K562 (cell line): ENCODE results near the gene ZDHHC14. TPM values are rescaled to one million over a fixed set of nuclear protein-coding genes. Genes with fewer than 3 reads are reported as not detected.

Experiments
- ATAC-seq: fragments of 200-7000 bp; cut with Tn5 transposase; 3 replicates; pipeline ENCODE4 v1.9.1; 2020; ENCODE audit warnings: moderate library complexity
- BruUV-seq: library from RNA; stranded (reverse); fragments of 400-500 nt; replicated peaks from 2 replicates; lab custom pipeline; 2021; lab: Mats Ljungman, UMichigan
- CTCF ChIA-PET: fragments of 300-600 bp; formaldehyde crosslinking; extraction: SDS; loops from one replicate; lab custom pipeline; 2021; ENCODE audit warnings: low intra/inter-chr PET ratio; lab: Yijun Ruan, JAX
- POLR2A ChIA-PET: fragments of 300-600, 350-650 bp; sonication (Branson Sonifier 250); formaldehyde crosslinking; extraction: SDS; loops from one replicate; lab custom pipeline; 2021; ENCODE audit warnings: antibody characterized with exemption, inconsistent platforms; lab: Yijun Ruan, JAX
- DNase-seq, 4 experiments: peaks; one replicate each; pipeline versions ENCODE4 v3.0.0 to v3.0.0-alpha.2; 2011 to 2018; ENCODE audit warnings: low spot score in 3 of 4, mixed read lengths in 3 of 4; ENCODE audit errors: extremely low read depth in 1 of 4
- FAIRE-seq: peaks from 2 replicates; lab custom pipeline; 2011; peaks lifted over from hg19 to GRCh38; lab: Jason Lieb, UNC
- H2AFZ ChIP-seq: 2 replicates; pipeline ENCODE4 v1.6.0; 2011; ENCODE audit warnings: low read depth, low read length, control low read depth, inconsistent platforms
- H3K27ac ChIP-seq: fragments of 200-600 bp; 3 replicates; pipeline ENCODE4 v1.8.0; 2011; ENCODE audit warnings: low read depth, mild to moderate bottlenecking, control low read depth, inconsistent platforms, low read length, moderate library complexity, mixed read lengths; ENCODE audit errors: extremely low read depth
- H3K27me3 ChIP-seq, 2 experiments: fragments of 300-600 bp in 1 of 2; 2 replicates in 1 of 2; 3 replicates in 1 of 2; pipeline versions ENCODE4 v1.6.0 to v1.8.0; 2011; ENCODE audit warnings: inconsistent platforms in 2 of 2, low read length in 2 of 2, mild to moderate bottlenecking in 1 of 2, mixed read lengths in 1 of 2, moderate library complexity in 1 of 2; ENCODE audit not compliant: control insufficient read depth in 2 of 2, insufficient read depth in 2 of 2
- H3K36me3 ChIP-seq: fragments of 300-600 bp; 3 replicates; pipeline ENCODE4 v1.8.0; 2011; ENCODE audit warnings: mild to moderate bottlenecking, low read length, inconsistent platforms; ENCODE audit not compliant: control insufficient read depth, insufficient read depth
- H3K4me1 ChIP-seq, 2 experiments: fragments of 200-600 bp in 1 of 2; replicated peaks in 1 of 2; 2 replicates in 1 of 2; 3 replicates in 1 of 2; pipeline versions ENCODE4 v1.5.1 to v1.8.0; 2011; ENCODE audit warnings: inconsistent platforms in 2 of 2, low read length in 2 of 2, mild to moderate bottlenecking in 1 of 2, mixed read lengths in 1 of 2, moderate library complexity in 1 of 2; ENCODE audit not compliant: control insufficient read depth in 2 of 2, insufficient read depth in 2 of 2
- H3K4me2 ChIP-seq: 2 replicates; pipeline ENCODE4 v1.6.1; 2011; ENCODE audit warnings: low read length, control low read depth, inconsistent platforms, mixed read lengths; ENCODE audit not compliant: insufficient read depth
- H3K4me3 ChIP-seq: fragments of 200-600 bp; sonication (generic), shearing (Covaris generic); 2 replicates; pipeline ENCODE4 v1.5.1; 2016; ENCODE audit warnings: control low read depth, inconsistent platforms
- H3K79me2 ChIP-seq: fragments of 200-600 bp; 3 replicates; pipeline ENCODE4 v1.8.0; 2011; ENCODE audit warnings: low read length, inconsistent platforms; ENCODE audit not compliant: control insufficient read depth, insufficient read depth
- H3K9ac ChIP-seq, 2 experiments: 2 replicates each; pipeline versions ENCODE4 v1.6.0 to v1.6.1; 2011; ENCODE audit warnings: low read depth in 2 of 2, low read length in 2 of 2, control low read depth in 1 of 2, inconsistent platforms in 1 of 2, mild to moderate bottlenecking in 1 of 2, mixed read lengths in 1 of 2; ENCODE audit not compliant: insufficient read depth in 1 of 2
- H3K9me1 ChIP-seq: one replicate; pipeline ENCODE4 v1.6.0; 2011; ENCODE audit warnings: inconsistent platforms, mild to moderate bottlenecking, low read length, moderate library complexity; ENCODE audit not compliant: control insufficient read depth, insufficient read depth
- H3K9me3 ChIP-seq: replicated peaks from 2 replicates; pipeline ENCODE4 v1.5.1; 2011; ENCODE audit warnings: low read depth, low read length, inconsistent platforms; ENCODE audit not compliant: control insufficient read depth, insufficient read depth
- H4K20me1 ChIP-seq: replicated peaks from 2 replicates; pipeline ENCODE4 v1.6.1; 2011; ENCODE audit warnings: low read length, inconsistent platforms, mixed read lengths; ENCODE audit not compliant: control insufficient read depth, insufficient read depth
- BRD4 ChIP-seq: fragments of 200-600 bp; sonication (generic); IDR thresholded peaks from 2 replicates; pipeline ENCODE4 v1.6.1; 2017; ENCODE audit warnings: inconsistent platforms
- E2F3 ChIP-seq: fragments of 250-450 bp; sonication (Bioruptor Pico); IDR thresholded peaks from 2 replicates; pipeline ENCODE4 v1.4.0; 2020; ENCODE audit warnings: mild to moderate bottlenecking
- HDGF ChIP-seq: fragments of 450-650 bp; IDR thresholded peaks from 2 replicates; pipeline ENCODE4 v1.6.1; 2016
- HNRNPLL ChIP-seq: fragments of 200-400 bp; formaldehyde crosslinking; IDR thresholded peaks from 2 replicates; pipeline ENCODE4 v1.6.1; 2017; ENCODE audit warnings: low read length, low read depth, mild to moderate bottlenecking; ENCODE audit not compliant: poor library complexity, severe bottlenecking
- MAFK ChIP-seq: IDR thresholded peaks from 2 replicates; pipeline ENCODE4 v1.6.1; 2011; ENCODE audit warnings: low read length, improper control_type of control experiment
- MCM7 ChIP-seq, 2 experiments: fragments of 450-650 bp; IDR thresholded peaks; 2 replicates each; pipeline ENCODE4 v1.6.1; 2016 to 2018
- PHTF2 ChIP-seq: fragments of 250-450 bp; sonication (Bioruptor Pico); IDR thresholded peaks from 2 replicates; pipeline ENCODE4 v1.5.0; 2021; ENCODE audit warnings: mild to moderate bottlenecking
- RNF219 ChIP-seq: fragments of 250-450 bp; sonication (Bioruptor Pico); IDR thresholded peaks from 2 replicates; pipeline ENCODE4 v1.5.0; 2022; ENCODE audit warnings: mild to moderate bottlenecking
- SOX6 ChIP-seq: fragments of 450-650 bp; IDR thresholded peaks from 2 replicates; pipeline ENCODE4 v1.6.1; 2014; ENCODE audit warnings: mild to moderate bottlenecking
- SREBF1 ChIP-seq: fragments of 150-350 bp; IDR thresholded peaks from 2 replicates; pipeline ENCODE4 v1.6.1; 2014; ENCODE audit warnings: antibody characterized with exemption, low read depth, low read length, borderline replicate concordance
- TARDBP ChIP-seq: fragments of 450-650 bp; IDR thresholded peaks from 2 replicates; pipeline ENCODE4 v1.6.1; 2016
- XRCC5 ChIP-seq: fragments of 200-400 bp; formaldehyde crosslinking; IDR thresholded peaks from 2 replicates; pipeline ENCODE4 v1.6.1; 2017; ENCODE audit warnings: low read depth, mild to moderate bottlenecking, low read length
- YBX1 ChIP-seq: fragments of 450-650 bp; IDR thresholded peaks from 2 replicates; pipeline ENCODE4 v1.7.1; 2016; ENCODE audit warnings: mild to moderate bottlenecking
- ZFP36 ChIP-seq: fragments of 150-350 bp; IDR thresholded peaks from 2 replicates; pipeline ENCODE4 v1.6.1; 2018; ENCODE audit warnings: low read length, low read depth; ENCODE audit not compliant: partially characterized antibody
- ZNF232 ChIP-seq: sonication (generic); formaldehyde crosslinking; IDR thresholded peaks from 2 replicates; pipeline ENCODE4 v1.8.0; 2022; ENCODE audit warnings: mild to moderate bottlenecking, missing genetic modification reagents
- ZNF3 ChIP-seq: fragments of 250-450 bp; sonication (Bioruptor Pico); IDR thresholded peaks from 2 replicates; pipeline ENCODE4 v1.5.0; 2021; ENCODE audit warnings: mild to moderate bottlenecking, moderate library complexity
- ZNF695 ChIP-seq: fragments of 450-650 bp; formaldehyde crosslinking; IDR thresholded peaks from 2 replicates; pipeline ENCODE4 v1.4.0; 2020; ENCODE audit warnings: mild to moderate bottlenecking, moderate library complexity
- WGBS: fragments of 100-300 bp; shearing (Covaris generic); methylation state at CpG from one replicate; pipeline ENCODE4 v1.1.6; 2016; ENCODE audit warnings: low coverage, mixed read lengths; ENCODE audit not compliant: insufficient coverage; ENCODE audit errors: missing lambda C conversion rate; 5-methylcytosine and 5-hydroxymethylcytosine counted together
- in situ Hi-C: fragments of 300-500 bp; cut with MboI; formaldehyde crosslinking; loops from 4 replicates; pipeline ENCODE4 v1.15.0; 2018; ENCODE audit warnings: inconsistent platforms, mixed read lengths
- intact Hi-C: fragments of 100-400 bp; cut with micrococcal nuclease; formaldehyde crosslinking; loops from 2 replicates; pipeline ENCODE4 v1.14.2; 2022
- polyA plus RNA-seq, 8 experiments: library from polyadenylated mRNA; depleted of rRNA in 4 of 8; stranded (reverse) in 5 of 8; unstranded in 3 of 8; fragments of >200 nt; fragmentation: Nextera tagmentation in 2 of 8; fragmentation: Illumina TruSeq in 1 of 8; extraction: Ambion mirVana in 2 of 8; extraction: Trizol in 1 of 8; gene quantifications; 2 replicates each; pipeline versions ENCODE4 v1.2.1 to v1.2.3, GENCODE V29; 2011 to 2014; ENCODE audit warnings: inconsistent platforms in 1 of 8, missing spikeins in 1 of 8
- total RNA-seq, 7 experiments: library from RNA; depleted of rRNA in 6 of 7; stranded (reverse); fragments of >200 nt in 6 of 7; fragmentation: Illumina TruSeq in 2 of 7; extraction: Trizol in 2 of 7; gene quantifications; 2 replicates each; pipeline versions ENCODE4 v1.2.1 to v1.2.3, GENCODE V29; 2011 to 2021; ENCODE audit warnings: low replicate concordance in 1 of 7
- TF ChIP-seq, protein P1 (sequence below): sonication (generic); formaldehyde crosslinking; IDR thresholded peaks from 2 replicates; pipeline ENCODE4 v1.8.0; 2022; ENCODE audit warnings: missing genetic modification reagents, mild to moderate bottlenecking, moderate library complexity, borderline replicate concordance

ZDHHC14 gene
- total and polyA plus RNA-seq, 9 of the 15 experiments (the other 6 are each of a cell fraction or from before 2014, with no cell fraction given): 0.92 to 23.1 (median 13.8) TPM

DNA sequence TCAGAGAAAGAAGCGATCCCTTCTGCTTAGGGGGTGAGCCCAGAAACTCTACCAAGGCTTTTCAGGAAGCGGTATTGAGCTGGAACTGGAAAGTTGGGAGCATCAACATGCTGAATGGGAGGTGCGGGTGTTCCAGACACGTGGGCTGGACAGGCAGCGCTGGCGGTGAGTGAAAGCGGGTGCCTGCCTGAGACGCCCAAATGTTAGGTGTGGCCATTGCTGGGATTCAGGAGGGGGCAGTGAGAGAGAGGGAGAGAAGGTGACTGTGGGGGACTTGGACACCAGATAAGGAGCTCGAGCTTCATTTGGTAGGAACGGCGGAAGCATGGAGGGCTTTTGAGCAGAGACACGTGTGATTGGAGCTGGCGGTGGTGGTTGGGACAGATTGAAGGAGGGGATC, 157.7 kb downstream of the ZDHHC14 start:
- DNase-seq: no peak
- POLR2A ChIA-PET: interaction anchor here (0.5 to 3.3 kb wide), 5 partner anchors 10 to 53 kb away, joined by 3 to 12 read pairs (median 4); no protein-coding TSS in a partner anchor
- BruUV-seq: no TSS peak
- H3K27me3 ChIP-seq: no peaks in the 10 kb centered on the region
- no peak overlapping the region for H3K4me2 ChIP-seq
- no peak overlapping the region for H3K27ac ChIP-seq
- intact Hi-C loops (no loop called here), in situ Hi-C loops (no loop called here)
- H3K9me3 ChIP-seq: no peaks in the 10 kb centered on the region
- no peak; the same call in 2 of the 3 replicates for ATAC-seq
- no peak for FAIRE-seq
- no peak overlapping the region for H2AFZ ChIP-seq
- no peak for TF ChIP-seq SOX6
- TF ChIP-seq MAFK: no peak
- no peak for TF ChIP-seq HNRNPLL
- TF ChIP-seq ZNF3 (CRISPR knock-in tag): no peak
- no peak for TF ChIP-seq E2F3 (CRISPR knock-in tag)
- TF ChIP-seq, protein P1, sequence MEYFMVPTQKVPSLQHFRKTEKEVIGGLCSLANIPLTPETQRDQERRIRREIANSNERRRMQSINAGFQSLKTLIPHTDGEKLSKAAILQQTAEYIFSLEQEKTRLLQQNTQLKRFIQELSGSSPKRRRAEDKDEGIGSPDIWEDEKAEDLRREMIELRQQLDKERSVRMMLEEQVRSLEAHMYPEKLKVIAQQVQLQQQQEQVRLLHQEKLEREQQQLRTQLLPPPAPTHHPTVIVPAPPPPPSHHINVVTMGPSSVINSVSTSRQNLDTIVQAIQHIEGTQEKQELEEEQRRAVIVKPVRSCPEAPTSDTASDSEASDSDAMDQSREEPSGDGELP (CRISPR knock-in tag): no peak
- TF ChIP-seq YBX1: no peak
- no peak for TF ChIP-seq HDGF
- TF ChIP-seq ZNF695 (CRISPR knock-in tag): no peak
- no peak for TF ChIP-seq MCM7 (IDR thresholded peaks at IDR 0.05)
- no peak for TF ChIP-seq XRCC5
- no peak for TF ChIP-seq ZFP36
- TF ChIP-seq RNF219: no peak
- TF ChIP-seq TARDBP: no peak
- no peak for TF ChIP-seq ZNF232 (CRISPR knock-in tag)
- TF ChIP-seq SREBF1: no peak
- no peak for TF ChIP-seq BRD4
- TF ChIP-seq PHTF2 (CRISPR knock-in tag): no peak
- peaks cover 8% of the 10 kb centered on the region for H3K36me3 ChIP-seq
- 0 out of 4 replicates have a peak overlapping the region, but pooled peaks of 1 of the 2 experiments have one; percentile 40 for H3K9ac ChIP-seq
- no peaks in the 10 kb centered on the region for H3K79me2 ChIP-seq
- no peaks in the 10 kb centered on the region for H3K9me1 ChIP-seq
- H3K4me1 ChIP-seq: peaks cover 7 to 9% of the 10 kb centered on the region in 2 experiments; a peak in 4 of 5 replicates
- 75% methylated on average over 13 of the region's 13 CpGs for WGBS
- H4K20me1 ChIP-seq: no peaks in the 10 kb centered on the region
- CTCF ChIA-PET: interaction anchor here (0.5 kb wide), 1 partner anchor 17 kb away, joined by 3 read pairs; no protein-coding TSS in a partner anchor
- no peak overlapping the region for H3K4me3 ChIP-seq
